IPS-15b (cell line): ENCODE results near the gene JARID2.

ENCODE experiments used
- H3K27me3 ChIP-seq: one replicate; pipeline ENCODE4 v1.6.1; 2013; ENCODE audit warnings: low read length; ENCODE audit not compliant: control insufficient read depth, insufficient read depth
- H3K36me3 ChIP-seq: one replicate; pipeline ENCODE4 v1.6.1; 2013; ENCODE audit warnings: low read length; ENCODE audit not compliant: control insufficient read depth, insufficient read depth
- H3K4me1 ChIP-seq: one replicate; pipeline ENCODE4 v1.6.1; 2013; ENCODE audit warnings: mild to moderate bottlenecking, low read length; ENCODE audit not compliant: control insufficient read depth, insufficient read depth
- H3K4me3 ChIP-seq: one replicate; pipeline ENCODE4 v1.5.1; 2013; ENCODE audit warnings: low read depth, low read length
- H3K9ac ChIP-seq: one replicate; pipeline ENCODE4 v1.6.1; 2013; ENCODE audit warnings: low read depth, mild to moderate bottlenecking, low read length
- H3K9me3 ChIP-seq: one replicate; pipeline ENCODE4 v1.6.1; 2013; ENCODE audit warnings: mild to moderate bottlenecking, low read length; ENCODE audit not compliant: control insufficient read depth, insufficient read depth

Gene JARID2

DNA sequence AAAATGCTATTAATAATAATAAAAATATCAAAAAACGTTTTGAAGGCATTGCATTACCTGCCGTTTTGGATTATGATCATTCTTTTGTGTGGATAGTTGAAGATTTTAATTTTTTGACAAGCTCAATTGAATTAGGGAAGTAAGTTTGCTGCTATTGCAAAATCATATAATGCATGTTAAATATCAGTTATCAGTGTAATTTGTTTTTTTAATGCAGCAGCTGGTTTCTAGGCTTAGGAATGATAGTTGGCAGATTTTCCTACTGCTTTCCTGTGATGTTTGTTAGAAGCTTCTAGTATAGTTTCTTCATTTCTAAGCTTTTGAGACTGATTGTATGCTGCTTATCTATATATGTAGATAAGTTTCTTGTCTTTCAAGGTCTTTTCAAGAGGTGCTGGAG lies 99.0 kb downstream of the JARID2 start:
- H3K4me1 ChIP-seq: peaks cover 52% of the 10 kb centered on the region
- no peak overlapping the region for H3K4me3 ChIP-seq
- H3K36me3 ChIP-seq: no peaks in the 10 kb centered on the region
- H3K9ac ChIP-seq: no peak overlapping the region
- H3K9me3 ChIP-seq: no peaks in the 10 kb centered on the region
- no peaks in the 10 kb centered on the region for H3K27me3 ChIP-seq

DNA sequence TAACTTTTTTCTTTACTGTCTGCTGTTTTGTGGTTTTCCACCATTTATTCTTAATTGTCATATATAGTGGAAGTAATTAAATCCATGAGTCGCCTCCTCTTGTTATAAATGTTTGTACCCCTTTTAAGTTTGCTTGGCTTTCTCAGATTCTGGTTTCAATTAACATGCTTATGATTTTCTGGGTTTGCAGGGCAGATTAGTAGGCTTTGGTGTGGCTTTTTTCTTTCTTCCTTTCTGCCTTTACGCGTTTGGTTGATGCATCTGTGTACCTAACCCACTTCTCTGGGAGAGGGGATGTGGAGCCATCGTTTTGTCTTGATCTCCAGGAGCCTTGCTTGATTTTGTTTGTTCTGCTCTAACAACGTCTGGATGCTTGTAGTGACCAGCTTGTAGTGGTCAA lies 100.4 kb downstream of the JARID2 start:
- no peak overlapping the region for H3K9ac ChIP-seq
- H3K4me1 ChIP-seq: peaks cover 48% of the 10 kb centered on the region
- H3K36me3 ChIP-seq: no peaks in the 10 kb centered on the region
- H3K27me3 ChIP-seq: no peaks in the 10 kb centered on the region
- no peaks in the 10 kb centered on the region for H3K9me3 ChIP-seq
- no peak overlapping the region for H3K4me3 ChIP-seq

DNA sequence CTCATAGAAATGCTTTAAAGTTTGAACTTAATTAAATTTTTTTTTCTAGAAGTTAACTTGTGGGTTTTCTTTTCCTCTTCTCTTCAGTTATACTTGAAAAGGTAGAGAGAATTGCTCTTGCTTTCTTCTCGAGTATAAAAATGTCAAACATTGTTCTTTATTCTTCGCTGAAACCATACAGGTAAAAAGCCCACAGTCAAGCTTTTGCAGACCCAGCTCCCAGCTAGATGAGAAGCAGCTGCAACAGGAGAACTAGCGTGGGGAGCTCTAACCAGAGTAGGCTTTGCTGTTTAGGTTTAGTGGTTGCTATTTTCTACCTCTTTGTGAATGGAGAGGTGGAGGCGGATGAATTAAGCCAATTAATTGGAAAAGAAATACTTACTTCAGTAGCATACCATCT lies 102.7 kb downstream of the JARID2 start:
- no peaks in the 10 kb centered on the region for H3K27me3 ChIP-seq
- H3K9me3 ChIP-seq: no peaks in the 10 kb centered on the region
- no peak overlapping the region for H3K9ac ChIP-seq
- no peaks in the 10 kb centered on the region for H3K36me3 ChIP-seq
- no peak overlapping the region for H3K4me3 ChIP-seq
- peaks cover 52% of the 10 kb centered on the region for H3K4me1 ChIP-seq

DNA sequence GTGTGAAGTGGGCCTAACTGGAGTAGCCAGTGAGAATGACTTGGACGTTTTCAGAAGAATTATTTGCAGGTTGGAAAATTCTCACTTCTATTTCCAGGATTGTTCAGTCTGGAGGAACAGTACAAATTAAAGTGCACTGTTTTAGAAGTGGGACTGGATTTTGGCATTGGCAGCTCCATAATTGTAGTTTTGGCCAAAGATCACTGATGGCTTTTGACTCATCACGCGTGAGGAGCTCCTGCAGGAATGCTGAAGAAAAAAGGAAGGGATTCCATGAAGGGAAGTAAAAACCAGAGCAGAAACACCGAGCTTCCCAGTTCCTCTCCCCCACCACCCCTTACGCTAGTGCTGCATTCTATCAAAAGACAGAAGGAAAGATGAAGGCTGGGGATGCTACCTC lies 103.5 kb downstream of the JARID2 start:
- Histone ChIP-seq H3K4me1 (peaks cover 52% of the 10 kb centered on the region), H3K9ac (no peak overlapping the region)

DNA sequence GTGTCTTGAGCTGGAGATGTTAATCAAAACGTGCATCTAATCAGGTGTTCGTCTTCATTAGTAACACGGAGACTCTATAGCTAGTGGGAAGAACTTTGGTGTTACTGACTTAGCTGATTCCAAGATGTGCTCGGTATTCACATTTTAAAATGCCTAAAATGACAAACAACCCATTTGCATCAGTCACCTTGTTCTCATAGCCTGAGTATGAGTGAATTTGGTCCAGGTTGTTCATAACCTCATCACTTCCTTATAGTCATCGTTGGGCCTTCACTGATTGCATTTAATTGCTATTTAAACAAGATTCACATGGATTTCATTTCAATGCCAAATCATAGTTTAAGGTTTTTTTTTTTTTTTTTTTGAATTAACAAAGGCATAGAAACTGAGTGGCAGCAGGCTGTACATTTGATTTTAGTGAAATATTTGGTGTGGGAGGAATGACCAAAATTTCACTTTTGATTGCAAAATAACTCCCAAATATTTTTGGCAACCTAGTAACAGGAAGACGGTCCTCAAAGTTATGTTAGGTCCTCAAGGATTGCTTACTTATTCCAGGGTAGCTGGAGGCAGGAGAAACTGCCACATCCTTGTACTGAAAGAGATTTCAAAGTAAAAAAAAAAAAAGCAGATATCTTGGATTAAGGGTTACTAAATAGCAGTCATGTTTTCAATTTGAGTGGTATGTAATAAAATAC lies 104.7 kb downstream of the JARID2 start:
- Histone ChIP-seq H3K9me3 (no peaks in the 10 kb centered on the region), H3K36me3 (peaks cover 7% of the 10 kb centered on the region), H3K4me3 (no peak overlapping the region), H3K27me3 (no peaks in the 10 kb centered on the region), H3K4me1 (peaks cover 54% of the 10 kb centered on the region), H3K9ac (no peak overlapping the region)

More for the DNA sequence above, 103.5 kb downstream of the JARID2 start:
- no peak overlapping the region for H3K4me3 ChIP-seq
- H3K9me3 ChIP-seq: no peaks in the 10 kb centered on the region
- H3K27me3 ChIP-seq: no peaks in the 10 kb centered on the region
- peaks cover 7% of the 10 kb centered on the region for H3K36me3 ChIP-seq

DNA sequence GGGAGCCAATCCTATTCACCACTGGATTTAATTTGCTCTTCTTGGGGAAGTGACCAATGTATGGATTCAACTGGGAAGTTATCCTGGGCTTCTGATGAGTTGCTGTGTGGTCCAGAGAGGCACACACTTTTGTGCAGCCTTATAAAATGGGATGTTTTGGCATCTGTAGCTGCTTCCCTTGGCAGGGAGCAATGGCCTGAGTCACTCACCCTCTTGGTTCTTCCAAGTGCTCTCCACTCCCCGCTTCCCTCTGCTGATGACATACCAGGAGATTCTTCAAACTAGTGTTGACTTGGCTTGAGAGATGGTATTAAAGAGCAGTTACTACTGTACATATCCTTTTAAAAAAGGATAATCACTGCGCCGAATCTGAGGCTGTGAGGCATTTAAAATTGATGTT lies 105.8 kb downstream of the JARID2 start:
- H3K4me3 ChIP-seq: no peak overlapping the region
- peaks cover 61% of the 10 kb centered on the region for H3K4me1 ChIP-seq
- peaks cover 7% of the 10 kb centered on the region for H3K36me3 ChIP-seq
- H3K9me3 ChIP-seq: no peaks in the 10 kb centered on the region
- no peaks in the 10 kb centered on the region for H3K27me3 ChIP-seq
- no peak overlapping the region for H3K9ac ChIP-seq

DNA sequence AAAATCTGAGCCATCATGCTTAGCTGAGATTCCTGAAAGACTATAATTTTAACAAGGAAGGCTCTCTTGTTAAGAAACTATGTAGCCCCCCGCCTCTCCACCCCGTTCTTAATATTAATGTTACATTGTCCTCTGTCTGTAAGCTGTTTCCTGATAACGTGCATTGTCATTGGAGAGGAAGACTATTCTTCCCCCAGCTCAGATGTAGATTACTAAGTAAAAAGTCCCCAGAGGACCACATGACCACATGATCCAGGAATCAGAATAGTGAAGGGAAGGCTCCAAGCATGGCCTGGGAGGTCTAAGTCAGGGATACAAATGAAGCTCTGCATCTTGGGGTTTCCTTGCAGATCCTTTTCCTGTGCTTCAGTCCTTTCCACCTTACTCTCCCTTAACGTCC lies 106.4 kb downstream of the JARID2 start:
- no peaks in the 10 kb centered on the region for H3K9me3 ChIP-seq
- no peak overlapping the region for H3K9ac ChIP-seq
- no peaks in the 10 kb centered on the region for H3K27me3 ChIP-seq
- H3K36me3 ChIP-seq: peaks cover 7% of the 10 kb centered on the region
- H3K4me1 ChIP-seq: peaks cover 63% of the 10 kb centered on the region
- no peak overlapping the region for H3K4me3 ChIP-seq

DNA sequence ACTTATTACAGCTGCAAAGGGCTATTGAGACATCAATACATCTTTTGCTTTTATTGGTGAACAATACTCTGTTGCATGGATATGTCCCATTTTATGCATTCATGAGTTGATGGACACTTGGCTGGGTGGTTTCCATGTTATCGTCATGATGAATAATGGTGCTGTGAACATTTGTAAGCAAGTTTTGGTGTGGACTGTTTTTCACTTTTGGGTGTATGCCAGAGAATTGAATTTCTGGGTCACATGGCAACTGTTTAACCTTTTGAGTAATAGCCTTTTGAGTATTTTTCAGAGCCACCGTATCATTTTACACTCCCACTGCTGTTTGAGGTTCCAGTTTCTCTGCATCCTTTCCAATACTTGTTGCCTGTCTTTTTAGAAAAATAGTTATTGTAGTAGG lies 107.0 kb downstream of the JARID2 start:
- peaks cover 7% of the 10 kb centered on the region for H3K36me3 ChIP-seq
- H3K27me3 ChIP-seq: no peaks in the 10 kb centered on the region
- no peak overlapping the region for H3K9ac ChIP-seq
- peaks cover 63% of the 10 kb centered on the region for H3K4me1 ChIP-seq
- H3K4me3 ChIP-seq: no peak overlapping the region
- H3K9me3 ChIP-seq: no peaks in the 10 kb centered on the region

DNA sequence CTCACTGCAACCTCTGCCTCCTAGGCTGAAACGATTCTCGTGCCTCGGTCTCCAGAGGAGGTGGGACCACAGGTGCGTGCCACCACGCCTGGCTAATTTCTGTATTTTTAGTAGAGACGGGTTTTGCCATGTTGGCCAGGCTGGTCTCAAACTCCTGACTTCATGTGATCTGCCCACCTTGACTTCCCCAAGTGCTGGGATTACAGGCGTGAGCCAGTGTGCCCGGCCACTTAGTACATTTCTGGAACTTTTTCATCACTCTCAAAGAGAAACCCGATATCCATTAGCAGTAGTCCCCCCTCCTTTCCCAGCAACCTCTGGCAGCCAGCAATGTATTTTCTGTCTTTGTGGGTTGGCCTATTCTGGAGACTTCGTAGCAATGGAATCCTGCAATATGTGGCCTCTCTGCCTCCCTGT lies 109.8 kb downstream of the JARID2 start:
- Histone ChIP-seq H3K9me3 (no peaks in the 10 kb centered on the region), H3K9ac (no peak overlapping the region), H3K36me3 (peaks cover 7% of the 10 kb centered on the region), H3K4me3 (no peak overlapping the region), H3K4me1 (peaks cover 63% of the 10 kb centered on the region), H3K27me3 (no peaks in the 10 kb centered on the region)

DNA sequence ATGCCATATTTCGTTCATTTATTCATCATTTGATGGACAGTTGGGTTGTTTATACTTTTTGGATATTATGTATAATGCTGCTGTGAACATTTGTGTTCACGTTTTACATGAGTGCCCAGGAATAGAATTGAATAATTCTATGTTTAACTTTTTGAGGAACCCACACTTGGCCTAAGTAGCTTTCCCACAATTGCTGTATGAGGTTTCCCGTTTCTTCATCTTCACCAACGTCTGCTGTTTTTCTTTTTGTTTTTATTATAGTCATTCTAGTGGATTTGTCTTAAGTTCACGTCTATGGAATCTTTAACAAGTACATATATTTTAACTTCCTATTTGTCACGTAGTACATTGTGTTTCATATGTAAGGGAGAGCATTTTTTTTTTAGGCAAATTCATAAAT lies 110.3 kb downstream of the JARID2 start:
- no peak overlapping the region for H3K9ac ChIP-seq
- H3K9me3 ChIP-seq: no peaks in the 10 kb centered on the region
- no peaks in the 10 kb centered on the region for H3K27me3 ChIP-seq
- H3K4me1 ChIP-seq: peaks cover 66% of the 10 kb centered on the region
- no peak overlapping the region for H3K4me3 ChIP-seq
- H3K36me3 ChIP-seq: peaks cover 7% of the 10 kb centered on the region

DNA sequence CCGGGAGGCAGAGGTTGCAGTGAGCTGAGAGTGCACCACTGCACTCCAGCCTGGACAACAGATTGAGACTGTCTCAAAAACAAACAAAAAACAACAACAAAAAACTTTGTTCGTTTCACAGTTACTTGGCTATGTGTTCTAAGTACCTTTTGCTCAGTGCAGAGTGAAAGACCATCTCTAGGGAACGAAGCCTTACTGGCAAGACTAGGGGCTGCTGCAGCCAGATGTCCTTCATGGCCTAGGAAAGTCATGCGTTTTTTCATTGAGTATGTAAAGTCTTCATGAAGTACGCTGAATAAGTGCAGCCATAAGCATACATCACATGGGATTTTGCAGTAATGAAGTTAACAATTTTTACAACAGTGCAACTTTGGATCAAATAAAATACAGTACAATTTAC lies 111.1 kb downstream of the JARID2 start:
- H3K4me1 ChIP-seq: peaks cover 63% of the 10 kb centered on the region
- no peak overlapping the region for H3K9ac ChIP-seq
- H3K9me3 ChIP-seq: no peaks in the 10 kb centered on the region
- no peaks in the 10 kb centered on the region for H3K27me3 ChIP-seq
- H3K36me3 ChIP-seq: peaks cover 7% of the 10 kb centered on the region
- H3K4me3 ChIP-seq: no peak overlapping the region

DNA sequence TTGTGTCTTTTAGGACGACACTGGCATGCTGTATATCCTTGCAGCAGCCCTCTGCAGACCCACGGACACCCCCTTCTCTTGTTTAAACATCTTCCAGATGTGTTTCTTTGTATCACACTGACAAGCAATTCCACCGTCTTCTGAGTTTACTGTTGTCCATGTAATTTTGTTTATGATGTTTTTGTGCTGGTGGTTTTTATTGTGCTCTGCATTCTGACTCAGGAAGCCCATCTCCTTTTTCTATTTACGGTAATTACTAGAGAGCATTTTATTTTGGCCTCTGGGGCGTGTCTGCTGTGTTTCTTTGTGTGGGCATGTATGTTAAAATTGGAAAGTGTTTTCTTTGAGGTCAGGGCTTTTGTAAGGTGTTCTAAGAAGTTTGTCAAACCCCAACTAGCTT lies 111.9 kb downstream of the JARID2 start:
- Histone ChIP-seq H3K9me3 (no peaks in the 10 kb centered on the region), H3K4me3 (no peak overlapping the region), H3K4me1 (peaks cover 63% of the 10 kb centered on the region)

More for the DNA sequence above, 111.9 kb downstream of the JARID2 start:
- peaks cover 7% of the 10 kb centered on the region for H3K36me3 ChIP-seq
- no peak overlapping the region for H3K9ac ChIP-seq
- H3K27me3 ChIP-seq: no peaks in the 10 kb centered on the region
